SU-DHL-6 (cell line): Measurements from ENCODE around the gene GAS1.

Experiments
- CTCF ChIP-seq: fragments of 200-600 bp; sonication (generic); IDR thresholded peaks from one replicate; pipeline ENCODE4 v1.5.1; 2017; ENCODE audit warnings: antibody characterized with exemption, mild to moderate bottlenecking, low read length, moderate library complexity; ENCODE audit not compliant: insufficient read depth, poor library complexity, severe bottlenecking
- EZH2phosphoT487 ChIP-seq: fragments of 200-600 bp; sonication (generic), shearing (Covaris generic); conservative IDR thresholded peaks from 2 replicates; pipeline ENCODE4 v1.6.1; 2018; ENCODE audit warnings: mild to moderate bottlenecking, antibody characterized with exemption, low read length, moderate library complexity, mixed read lengths

GRCh38 chr9:86946201-86947145 is 833 bp downstream of the GAS1 start:
- TF ChIP-seq CTCF (no peak), EZH2phosphoT487 (no peak)
